ENCODE results near the gene HES1. TPM values are rescaled to one million over a fixed set of nuclear protein-coding genes. Genes with fewer than 3 reads are reported as not detected.

HES1 gene
- total and polyA plus RNA-seq, 8 donors, result 18.1 to 133 (median 98.3) TPM

GRCh38 chr3:194154346-194154745 is 18.4 kb downstream of the HES1 start:
- peaks cover 0 to 10% of the 10 kb centered on the region in 2 donors for H3K9me3 ChIP-seq
- H3K4me3 ChIP-seq, result no peak overlapping the region
- TF ChIP-seq, protein P1, sequence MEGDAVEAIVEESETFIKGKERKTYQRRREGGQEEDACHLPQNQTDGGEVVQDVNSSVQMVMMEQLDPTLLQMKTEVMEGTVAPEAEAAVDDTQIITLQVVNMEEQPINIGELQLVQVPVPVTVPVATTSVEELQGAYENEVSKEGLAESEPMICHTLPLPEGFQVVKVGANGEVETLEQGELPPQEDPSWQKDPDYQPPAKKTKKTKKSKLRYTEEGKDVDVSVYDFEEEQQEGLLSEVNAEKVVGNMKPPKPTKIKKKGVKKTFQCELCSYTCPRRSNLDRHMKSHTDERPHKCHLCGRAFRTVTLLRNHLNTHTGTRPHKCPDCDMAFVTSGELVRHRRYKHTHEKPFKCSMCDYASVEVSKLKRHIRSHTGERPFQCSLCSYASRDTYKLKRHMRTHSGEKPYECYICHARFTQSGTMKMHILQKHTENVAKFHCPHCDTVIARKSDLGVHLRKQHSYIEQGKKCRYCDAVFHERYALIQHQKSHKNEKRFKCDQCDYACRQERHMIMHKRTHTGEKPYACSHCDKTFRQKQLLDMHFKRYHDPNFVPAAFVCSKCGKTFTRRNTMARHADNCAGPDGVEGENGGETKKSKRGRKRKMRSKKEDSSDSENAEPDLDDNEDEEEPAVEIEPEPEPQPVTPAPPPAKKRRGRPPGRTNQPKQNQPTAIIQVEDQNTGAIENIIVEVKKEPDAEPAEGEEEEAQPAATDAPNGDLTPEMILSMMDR (IDR thresholded peaks at IDR 0.05), result no peak
- H3K27ac ChIP-seq, result no peak overlapping the region
- intact Hi-C loops (cut with DNase I), result no loop called here
- no peaks in the 10 kb centered on the region for H3K36me3 ChIP-seq
- no peaks in the 10 kb centered on the region for H3K4me1 ChIP-seq
- ATAC-seq (no peak), DNase-seq (no peak)
- H3K27me3 ChIP-seq, result no peaks in the 10 kb centered on the region

GRCh38 chr3:194156095-194156494 is 20.1 kb downstream of the HES1 start:
- no peak for ATAC-seq
- intact Hi-C loops (cut with DNase I), result no loop called here

DNA sequence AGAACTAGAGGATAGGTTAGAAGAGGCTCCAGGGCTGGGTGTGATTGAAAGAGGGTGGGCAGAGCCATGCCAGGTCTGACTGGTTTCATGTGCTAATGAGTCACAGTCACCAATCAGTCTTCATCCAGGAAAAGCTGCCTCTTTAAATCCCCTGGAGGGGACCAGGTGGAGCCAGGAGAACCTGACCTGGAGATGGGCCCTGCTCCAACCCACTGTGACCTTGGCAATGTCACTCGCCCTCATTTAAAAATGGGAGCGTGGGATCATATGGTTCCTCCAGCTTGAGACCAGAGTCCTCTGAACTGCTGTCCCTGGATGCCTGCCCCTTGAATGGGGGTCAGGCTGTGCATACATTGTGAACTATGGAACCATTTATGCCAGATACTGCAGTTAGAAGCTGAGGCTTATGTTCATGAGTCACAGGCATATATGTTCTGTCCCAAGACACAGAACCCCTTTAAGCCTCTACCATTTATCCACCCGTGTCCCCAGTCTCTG is 23.0 kb downstream of the HES1 start:
- intact Hi-C loops (cut with DNase I), result no loop called here
- no peak overlapping the region for H3K27ac ChIP-seq
- H3K36me3 ChIP-seq, result no peaks in the 10 kb centered on the region
- ATAC-seq (peak; percentile 74), DNase-seq (no peak)
- TF ChIP-seq, protein P1 (IDR thresholded peaks at IDR 0.05), result no peak
- no peaks in the 10 kb centered on the region for H3K4me1 ChIP-seq
- H3K9me3 ChIP-seq, result peaks cover 0 to 9% of the 10 kb centered on the region in 2 donors
- no peak overlapping the region for H3K4me3 ChIP-seq
- no peaks in the 10 kb centered on the region for H3K27me3 ChIP-seq

More at GRCh38 chr3:194156095-194156494, 20.1 kb downstream of the HES1 start:
- H3K27me3 ChIP-seq, result no peaks in the 10 kb centered on the region
- TF ChIP-seq, protein P1 (IDR thresholded peaks at IDR 0.05), result no peak
- DNase-seq, result no peak
- no peaks in the 10 kb centered on the region for H3K4me1 ChIP-seq
- H3K4me3 ChIP-seq, result no peak overlapping the region
- no peaks in the 10 kb centered on the region for H3K36me3 ChIP-seq
- H3K27ac ChIP-seq, result no peak overlapping the region
- H3K9me3 ChIP-seq, result peaks cover 0 to 10% of the 10 kb centered on the region in 2 donors

DNA sequence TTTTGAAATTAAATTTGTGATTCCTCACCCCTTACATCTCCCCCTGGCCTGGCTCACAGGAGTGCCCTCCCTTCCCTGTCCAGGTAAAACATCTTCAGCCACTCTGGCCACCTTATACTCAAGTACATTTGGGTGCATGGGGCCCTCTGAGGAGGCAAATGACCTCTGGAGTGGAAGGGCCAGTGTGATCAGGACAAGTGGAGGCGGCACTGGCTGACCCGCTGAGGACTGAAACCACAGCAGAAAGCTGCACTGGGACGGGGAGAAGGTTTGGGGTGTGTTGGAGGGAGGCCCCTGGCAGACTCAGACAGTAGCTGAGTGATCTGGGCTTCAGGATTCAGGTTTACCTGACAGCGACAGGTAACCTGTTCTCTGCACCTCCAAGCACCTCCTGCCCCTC is 24.2 kb downstream of the HES1 start:
- ATAC-seq, result peak; percentile 50
- DNase-seq, result no peak
- no peaks in the 10 kb centered on the region for H3K36me3 ChIP-seq
- H3K27ac ChIP-seq, result no peak overlapping the region
- intact Hi-C loops (cut with DNase I), result no loop called here
- no peaks in the 10 kb centered on the region for H3K27me3 ChIP-seq
- TF ChIP-seq, protein P1 (IDR thresholded peaks at IDR 0.05), result no peak
- no peak overlapping the region for H3K4me3 ChIP-seq
- no peaks in the 10 kb centered on the region for H3K4me1 ChIP-seq
- no peaks in the 10 kb centered on the region for H3K9me3 ChIP-seq

DNA sequence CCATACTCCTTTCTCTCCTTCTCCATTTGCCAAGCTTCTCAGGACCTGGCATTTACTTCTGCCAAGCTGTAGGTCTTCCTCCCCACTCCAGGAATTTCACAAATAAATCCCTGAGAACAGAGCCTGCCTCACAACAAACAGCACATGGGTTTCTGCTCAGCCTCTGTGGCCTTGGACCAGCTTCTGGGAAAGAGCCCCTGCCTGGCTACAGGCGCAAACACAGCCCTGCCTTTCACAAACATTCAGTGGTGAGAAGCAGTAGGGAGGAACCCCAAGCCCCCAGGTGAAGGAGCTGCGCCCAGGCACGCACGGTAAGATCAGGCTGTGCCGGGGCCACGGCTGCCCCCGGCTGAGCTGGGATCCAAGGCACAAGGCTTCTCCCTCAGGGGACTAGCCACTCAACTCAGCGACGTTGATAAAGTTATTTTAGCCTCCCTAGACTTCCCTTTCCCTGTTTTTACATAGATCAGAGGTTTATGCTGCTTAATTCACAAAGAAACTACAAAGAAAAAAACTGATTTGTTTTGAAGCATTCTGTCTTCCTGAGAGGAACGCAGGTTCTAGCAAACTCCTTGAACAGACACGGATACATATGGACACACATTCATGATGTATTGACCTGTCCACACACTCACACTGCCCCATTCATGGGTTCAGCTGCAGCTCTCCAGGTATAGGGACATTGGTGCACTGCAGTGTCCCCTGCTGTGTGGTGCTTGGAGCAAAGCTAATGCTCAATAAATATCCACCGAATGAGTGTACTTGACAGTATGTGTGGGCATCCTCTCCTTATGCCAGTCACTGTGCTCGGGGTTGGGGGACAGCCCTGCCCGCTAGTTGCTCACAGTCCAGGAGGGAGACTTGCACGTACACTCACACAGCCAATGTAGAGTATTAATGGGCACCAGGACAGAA is 25.4 kb downstream of the HES1 start:
- Histone ChIP-seq H3K36me3 (no peaks in the 10 kb centered on the region), H3K9me3 (no peaks in the 10 kb centered on the region), H3K27me3 (no peaks in the 10 kb centered on the region), H3K27ac (no peak overlapping the region), H3K4me3 (no peak overlapping the region), H3K4me1 (peaks cover 0 to 11% of the 10 kb centered on the region in 2 donors)
- intact Hi-C loops (cut with DNase I), result no loop called here
- TF ChIP-seq, protein P1 (IDR thresholded peaks at IDR 0.05), result no peak
- DNase-seq (no peak), ATAC-seq (peak; percentile 61)

All from left lung (tissue), 10 donors.